ENCODE results near the gene ROR1.

GRCh38 chr1:63857478-63857877, 83.7 kb downstream of the ROR1 start:
- TF ChIP-seq, protein P1, sequence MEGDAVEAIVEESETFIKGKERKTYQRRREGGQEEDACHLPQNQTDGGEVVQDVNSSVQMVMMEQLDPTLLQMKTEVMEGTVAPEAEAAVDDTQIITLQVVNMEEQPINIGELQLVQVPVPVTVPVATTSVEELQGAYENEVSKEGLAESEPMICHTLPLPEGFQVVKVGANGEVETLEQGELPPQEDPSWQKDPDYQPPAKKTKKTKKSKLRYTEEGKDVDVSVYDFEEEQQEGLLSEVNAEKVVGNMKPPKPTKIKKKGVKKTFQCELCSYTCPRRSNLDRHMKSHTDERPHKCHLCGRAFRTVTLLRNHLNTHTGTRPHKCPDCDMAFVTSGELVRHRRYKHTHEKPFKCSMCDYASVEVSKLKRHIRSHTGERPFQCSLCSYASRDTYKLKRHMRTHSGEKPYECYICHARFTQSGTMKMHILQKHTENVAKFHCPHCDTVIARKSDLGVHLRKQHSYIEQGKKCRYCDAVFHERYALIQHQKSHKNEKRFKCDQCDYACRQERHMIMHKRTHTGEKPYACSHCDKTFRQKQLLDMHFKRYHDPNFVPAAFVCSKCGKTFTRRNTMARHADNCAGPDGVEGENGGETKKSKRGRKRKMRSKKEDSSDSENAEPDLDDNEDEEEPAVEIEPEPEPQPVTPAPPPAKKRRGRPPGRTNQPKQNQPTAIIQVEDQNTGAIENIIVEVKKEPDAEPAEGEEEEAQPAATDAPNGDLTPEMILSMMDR (IDR thresholded peaks at IDR 0.05): no peak
- TF ChIP-seq EP300 (IDR thresholded peaks at IDR 0.05) (no peak), POLR2AphosphoS5 (IDR thresholded peaks at IDR 0.05) (no peak), POLR2A (IDR thresholded peaks at IDR 0.05) (no peak)
